Hematopoietic multipotent progenitor cell treated with erythropoietin and hydrocortisone succinate and interleukin-3 and kit ligand, for 8 days (in vitro differentiated cells): ENCODE results near the gene CSK.
A peak's percentile ranks its signal among the peaks of the same experiment; 100 is the strongest.

ENCODE experiments used
- DNase-seq: peaks from one replicate; pipeline ENCODE4 v3.0.0-alpha.2; 2015

The CSK gene

GRCh38 chr15:74788042-74788682 lies 6.3 kb downstream of the CSK start:
- DNase-seq, result peak; percentile 19

GRCh38 chr15:74788683-74789151 lies 6.8 kb downstream of the CSK start:
- DNase-seq, result peak; percentile 16

- peak; percentile 13 for DNase-seq
Measured at GRCh38 chr15:74789171-74789631, 7.3 kb downstream of the CSK start.

- DNase-seq, result no peak
Measured at GRCh38 chr15:74789741-74790079, 7.8 kb downstream of the CSK start.

- peak; percentile 72 for DNase-seq
Measured at GRCh38 chr15:74790080-74790916, 8.4 kb downstream of the CSK start.

GRCh38 chr15:74791007-74791406 lies 9.1 kb downstream of the CSK start:
- peak; percentile 10 for DNase-seq

- no peak for DNase-seq
Measured at GRCh38 chr15:74791667-74792066, 9.8 kb downstream of the CSK start.

GRCh38 chr15:74792227-74793016 lies 10.5 kb downstream of the CSK start:
- no peak for DNase-seq

GRCh38 chr15:74793135-74794028 lies 11.5 kb downstream of the CSK start:
- DNase-seq, result peak; percentile 47

- DNase-seq, result no peak
Measured at GRCh38 chr15:74794248-74794969, 12.5 kb downstream of the CSK start.

- no peak for DNase-seq
Measured at GRCh38 chr15:74794970-74795349, 13.1 kb downstream of the CSK start.

GRCh38 chr15:74795966-74796625 lies 14.2 kb downstream of the CSK start:
- DNase-seq, result no peak

GRCh38 chr15:74798388-74799254 lies 16.7 kb downstream of the CSK start:
- DNase-seq, result no peak

- peak; percentile 46 for DNase-seq
Measured at GRCh38 chr15:74799255-74799855, 17.5 kb downstream of the CSK start.

GRCh38 chr15:74799856-74800558 lies 18.1 kb downstream of the CSK start:
- peak; percentile 82 for DNase-seq

GRCh38 chr15:74800559-74801094 lies 18.7 kb downstream of the CSK start:
- no peak for DNase-seq

GRCh38 chr15:74801311-74801997 lies 19.6 kb downstream of the CSK start:
- no peak for DNase-seq

GRCh38 chr15:74802290-74802689 lies 20.4 kb downstream of the CSK start:
- no peak for DNase-seq
